GM20000 (cell line): ENCODE measurements around the gene LONRF2.

Source experiments
- DNase-seq: peaks from one replicate; pipeline ENCODE4 v3.0.0; 2012; ENCODE audit warnings: low spot score
- CTCF ChIP-seq: IDR thresholded peaks from 2 replicates; pipeline ENCODE4 v1.5.1; 2012; ENCODE audit warnings: mild to moderate bottlenecking, control low read depth; ENCODE audit errors: extremely low read depth, missing control alignments

LONRF2 gene

GRCh38 chr2:100245681-100246080 lies 76.6 kb downstream of the LONRF2 start:
- no peak for DNase-seq
- TF ChIP-seq CTCF: no peak

- no peak for DNase-seq
- no peak for TF ChIP-seq CTCF
These were observed 77.3 kb downstream of the LONRF2 start for GRCh38 chr2:100244881-100245605.

- no peak for TF ChIP-seq CTCF
- no peak for DNase-seq
These were observed 78.7 kb downstream of the LONRF2 start for GRCh38 chr2:100243631-100244030.

GRCh38 chr2:100242891-100243619 lies 79.2 kb downstream of the LONRF2 start:
- DNase-seq: peak; percentile 65
- TF ChIP-seq CTCF: peak; percentile 81

GRCh38 chr2:100242476-100242875 lies 79.8 kb downstream of the LONRF2 start:
- TF ChIP-seq CTCF: no peak
- DNase-seq: no peak

GRCh38 chr2:100241236-100241635 lies 81.1 kb downstream of the LONRF2 start:
- TF ChIP-seq CTCF: no peak

GRCh38 chr2:100240386-100240785 lies 81.9 kb downstream of the LONRF2 start:
- DNase-seq: no peak
- no peak for TF ChIP-seq CTCF

More at GRCh38 chr2:100241236-100241635, 81.1 kb downstream of the LONRF2 start:
- no peak for DNase-seq
